Measurements from ENCODE around the gene RNU6-1.
A peak's percentile ranks its signal among the peaks of the same experiment; 100 is the strongest.

The RNU6-1 gene

DNA sequence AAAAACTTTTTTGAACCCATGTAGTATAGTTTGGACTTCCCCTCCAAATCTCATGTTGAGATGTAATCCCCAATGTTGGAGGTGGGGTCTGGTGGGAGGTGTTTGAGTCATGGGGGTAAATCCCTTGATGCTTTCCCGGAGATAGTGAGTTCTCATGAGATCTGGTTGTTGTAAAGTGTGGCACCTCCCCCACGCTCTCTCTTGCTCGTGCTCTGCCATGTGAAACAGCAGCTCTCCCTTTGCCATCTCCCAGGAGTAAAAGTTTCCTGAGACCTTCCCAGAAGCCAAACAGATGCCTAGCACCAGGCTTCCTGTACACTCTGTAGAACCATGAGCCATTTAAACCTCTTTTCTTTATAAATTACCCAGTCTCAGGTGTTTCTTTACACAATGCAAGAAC lies 16.0 kb upstream of the RNU6-1 start:
- DNase-seq: no peak

DNA sequence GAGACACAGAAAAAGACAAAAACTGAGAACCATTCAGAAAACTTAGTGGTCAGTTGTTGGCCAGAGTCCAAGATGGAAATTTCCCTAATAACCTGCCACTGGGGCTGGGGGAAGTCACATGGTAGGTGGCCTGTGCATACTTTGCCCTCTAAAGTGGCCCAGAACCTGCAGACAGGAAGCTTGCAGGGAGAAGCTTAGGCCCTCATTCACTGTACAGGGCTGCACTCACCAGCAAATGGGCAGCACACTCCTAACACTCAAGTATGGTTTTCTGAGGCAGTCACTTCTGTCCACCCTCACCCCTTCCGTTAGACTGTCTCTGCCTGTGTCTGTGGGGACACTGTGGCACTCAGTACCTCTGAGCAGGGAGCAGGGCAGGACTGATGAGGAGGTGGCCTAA lies 14.5 kb upstream of the RNU6-1 start:
- DNase-seq: no peak

DNA sequence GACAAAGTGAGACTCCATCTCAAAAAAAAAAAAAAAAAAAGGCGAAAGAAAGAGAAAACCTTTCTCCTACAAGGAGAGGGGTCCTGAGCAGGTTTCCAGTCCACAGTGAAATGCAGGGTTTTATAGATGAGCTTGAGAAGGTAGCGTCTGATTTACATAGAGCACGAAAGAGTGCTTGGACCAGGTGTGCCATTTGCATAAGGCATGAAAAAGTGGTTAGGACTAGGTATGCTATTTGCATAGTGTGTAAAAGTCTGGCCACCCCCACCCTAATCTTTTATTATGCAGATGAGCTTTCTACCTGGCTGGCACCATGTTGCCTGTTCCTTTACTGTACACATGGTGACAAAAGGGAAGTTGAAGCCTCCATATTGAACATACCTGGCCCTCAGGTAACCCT lies 13.6 kb upstream of the RNU6-1 start:
- DNase-seq: no peak

DNA sequence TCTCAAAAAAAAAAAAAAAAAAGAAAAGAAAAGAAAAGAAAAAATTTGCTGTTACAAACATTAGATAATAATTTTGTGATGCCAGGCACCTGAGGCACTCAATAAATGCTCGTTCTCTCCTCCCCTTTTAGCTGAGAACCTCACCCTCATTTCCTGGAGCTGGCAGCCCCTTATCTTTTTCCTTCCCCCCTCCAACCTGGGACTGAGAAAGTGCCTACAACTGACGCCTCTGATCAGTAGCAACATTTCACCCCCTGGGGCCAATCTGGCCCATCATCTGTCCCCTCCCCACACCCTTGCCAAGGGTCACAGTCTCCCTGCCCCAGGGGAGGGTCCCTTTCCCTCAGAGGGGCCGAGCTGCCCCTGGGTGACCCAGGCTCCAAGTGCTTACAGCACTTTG lies 12.6 kb upstream of the RNU6-1 start:
- no peak for DNase-seq

DNA sequence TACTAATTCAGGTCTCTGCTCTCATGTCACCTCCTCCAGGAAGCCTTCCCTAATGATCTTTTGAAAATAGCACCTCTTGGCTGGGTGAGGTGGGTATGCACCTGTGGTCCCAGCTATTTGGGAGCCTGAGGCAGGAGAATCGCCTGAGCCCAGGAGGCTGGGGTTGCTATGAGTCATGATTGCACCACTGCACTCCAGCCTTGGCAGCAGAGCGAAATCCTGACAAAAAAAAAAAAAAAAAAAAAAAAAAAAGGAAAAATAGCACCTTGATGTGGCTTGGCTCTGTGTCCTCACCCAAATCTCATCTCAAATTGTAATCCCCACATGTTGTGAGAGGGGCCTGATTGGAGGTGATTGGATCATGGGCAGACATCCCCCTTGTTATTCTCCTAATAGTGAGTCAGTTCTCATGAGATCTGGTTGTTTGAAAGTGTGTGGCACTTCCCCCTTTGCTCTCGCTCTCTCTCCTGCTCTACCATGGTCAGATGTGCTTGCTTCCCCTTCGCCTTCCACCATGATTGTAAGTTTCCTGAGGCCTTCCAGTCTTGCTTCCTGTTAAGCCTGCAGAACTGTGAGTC lies 11.2 kb upstream of the RNU6-1 start:
- DNase-seq: peak; percentile 51

DNA sequence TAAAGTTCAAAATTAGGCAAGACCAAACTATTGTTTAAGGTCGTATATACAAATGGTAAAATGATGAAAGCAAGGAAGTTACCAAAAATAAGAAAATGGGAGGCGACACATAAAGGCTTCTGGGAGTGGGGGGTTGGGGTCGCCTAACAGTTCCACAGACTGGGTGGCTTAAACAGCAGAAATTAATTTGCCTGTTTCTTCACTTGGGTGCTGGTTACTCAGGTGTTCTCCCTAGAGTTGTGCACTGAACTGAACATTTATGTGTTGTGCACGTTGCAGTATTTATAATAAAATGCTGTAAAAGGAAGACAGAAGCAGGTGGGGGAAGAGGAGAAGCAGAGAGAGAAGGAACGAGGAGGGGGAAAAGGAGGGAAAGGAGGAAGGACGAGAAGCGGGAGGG lies 10.5 kb upstream of the RNU6-1 start:
- DNase-seq: no peak

DNA sequence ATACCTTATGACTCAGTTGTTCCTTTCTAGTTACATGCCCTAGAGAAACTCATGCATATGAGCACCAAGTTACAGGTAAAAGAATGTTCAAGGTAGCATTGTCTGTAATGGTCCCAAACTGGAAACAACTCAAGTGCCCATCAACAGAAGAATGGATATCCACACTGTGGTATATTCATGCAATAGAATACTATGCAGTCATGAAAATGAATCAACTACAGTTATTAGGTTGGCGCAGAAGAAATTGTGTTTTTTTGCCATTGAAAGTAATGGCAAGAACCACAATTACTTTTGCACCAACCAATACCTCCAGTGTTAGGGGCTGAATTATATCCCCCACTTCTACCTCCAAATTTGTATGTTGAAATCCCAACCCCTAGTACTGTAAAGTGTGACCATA lies 9.7 kb upstream of the RNU6-1 start:
- DNase-seq: no peak

DNA sequence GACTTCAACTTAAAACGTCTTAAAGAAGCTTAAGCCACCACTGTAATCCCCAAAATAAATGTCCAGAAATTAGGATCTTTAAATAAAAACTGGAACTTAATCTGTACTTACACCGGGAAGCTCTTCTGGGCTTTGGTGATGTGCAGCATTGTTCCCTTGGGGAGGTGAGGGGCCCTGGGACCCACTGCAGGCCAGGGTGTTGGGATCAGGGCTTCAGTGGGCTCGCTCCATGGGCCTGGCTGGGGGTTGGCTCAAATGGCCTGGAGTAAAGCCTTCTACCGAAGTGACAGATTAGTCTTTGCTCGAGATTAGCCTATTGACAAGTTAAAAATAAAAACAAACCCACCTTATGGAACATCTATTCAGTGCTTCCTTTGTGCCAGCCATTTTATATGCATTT lies 6.1 kb upstream of the RNU6-1 start:
- DNase-seq: no peak

DNA sequence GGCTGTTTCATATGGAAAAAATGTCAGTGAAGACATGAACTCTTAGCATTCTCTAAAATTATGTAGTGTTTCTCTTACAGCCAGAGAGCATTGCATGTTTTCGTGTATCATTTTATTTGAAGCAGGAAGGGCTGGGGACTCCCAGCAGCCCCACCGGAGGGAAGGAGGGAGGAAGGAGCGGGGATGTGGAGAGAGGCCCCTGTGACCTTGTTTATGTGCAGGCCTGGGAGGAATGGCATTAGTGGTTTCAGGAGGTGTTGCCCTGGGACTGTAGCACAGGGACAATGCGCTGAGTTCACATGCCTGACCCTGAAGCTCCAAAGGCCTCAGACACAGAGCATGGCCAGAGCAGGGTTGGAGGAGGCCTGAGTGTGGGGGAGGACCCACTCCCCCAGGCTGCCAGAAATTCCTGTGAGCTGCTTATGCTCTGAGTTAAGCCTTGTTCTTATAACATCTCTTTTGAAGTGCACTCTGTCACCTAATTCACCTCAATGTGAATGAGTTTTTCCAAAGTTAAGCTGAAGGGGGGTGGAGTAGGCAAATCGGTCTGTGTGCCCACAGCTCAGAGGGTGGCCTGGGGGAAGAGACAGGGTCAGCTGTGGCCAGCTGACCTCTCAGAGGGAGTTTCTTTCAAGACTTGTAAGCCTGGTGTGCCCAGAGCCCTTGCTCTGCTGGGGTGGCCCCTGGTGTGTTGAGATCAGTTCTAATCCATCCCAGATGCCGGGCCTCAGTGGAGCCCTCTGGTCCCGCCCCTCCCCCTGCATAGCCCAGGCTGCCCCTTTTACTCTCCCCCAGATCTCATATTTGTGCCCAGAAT lies 3.9 kb upstream of the RNU6-1 start:
- peak; percentile 66 for DNase-seq

DNA sequence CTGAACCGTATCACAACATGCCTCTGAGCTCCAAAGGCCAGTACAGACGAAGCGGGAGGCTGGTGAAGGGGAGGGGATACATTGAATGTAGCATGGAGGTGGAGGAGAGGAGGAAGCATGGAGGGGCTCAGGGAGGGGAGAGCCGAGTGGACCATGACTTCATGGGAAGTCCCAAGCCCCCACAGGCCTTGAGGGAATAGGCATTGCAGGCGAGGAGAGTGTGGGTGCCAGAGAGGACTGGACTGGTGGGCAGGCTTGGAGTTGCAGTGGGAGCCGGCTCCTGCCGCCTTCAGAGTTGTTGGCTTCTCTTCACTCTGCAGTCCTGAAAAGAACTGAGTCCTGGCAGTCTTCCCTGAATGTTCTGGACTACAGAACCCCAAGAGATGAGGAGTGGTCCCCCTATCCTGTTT lies 3.3 kb upstream of the RNU6-1 start:
- no peak for DNase-seq

DNA sequence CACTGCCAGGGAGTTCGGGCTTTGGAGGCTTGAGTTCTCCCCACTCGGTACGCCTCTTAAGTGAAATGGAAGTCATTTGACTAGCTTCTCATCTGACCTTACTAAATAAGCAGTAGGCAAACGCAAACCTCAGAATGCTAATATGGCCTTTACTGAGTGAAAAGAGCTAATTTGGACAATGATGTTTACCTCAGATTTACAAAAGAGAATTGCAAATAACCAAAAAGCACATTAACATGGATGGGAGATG lies 1.6 kb upstream of the RNU6-1 start:
- DNase-seq: no peak

DNA sequence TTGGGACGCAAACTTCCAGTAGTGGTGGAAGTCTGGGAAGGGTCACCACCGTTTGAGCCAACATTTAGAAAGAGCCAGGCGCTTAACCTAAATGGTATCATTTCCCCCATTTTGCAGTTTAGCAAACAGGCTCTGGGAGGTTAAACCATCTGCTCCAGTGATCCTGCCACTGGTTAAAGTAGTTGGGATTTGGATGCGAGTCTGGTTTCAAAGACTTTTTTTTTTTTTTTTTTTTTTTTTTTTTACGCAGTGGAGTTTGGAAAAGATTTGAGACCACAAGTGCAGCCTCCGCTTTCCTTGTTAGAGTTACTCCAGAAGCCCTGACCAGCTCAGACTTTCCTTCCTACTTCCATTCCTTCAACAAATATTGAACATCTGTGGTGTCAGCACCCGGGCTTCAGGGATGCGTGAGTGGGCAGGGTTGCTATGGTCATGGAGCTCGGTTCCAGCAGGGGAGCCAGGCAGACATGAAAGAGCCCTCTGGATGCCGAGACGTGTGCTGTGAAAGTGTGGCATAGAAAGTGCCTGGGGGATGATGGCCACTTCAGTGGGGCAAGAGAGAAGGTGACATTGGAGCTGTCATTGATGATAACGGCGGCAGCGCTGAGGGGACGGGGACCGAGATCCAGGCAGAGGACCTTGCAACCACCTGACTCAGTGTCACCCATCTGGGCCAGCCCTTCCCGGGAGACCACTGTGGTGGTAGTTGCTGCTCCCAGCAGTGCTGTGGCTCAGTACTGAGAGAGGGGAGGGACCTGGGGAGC lies 1.1 kb upstream of the RNU6-1 start:
- DNase-seq: peak; percentile 53

DNA sequence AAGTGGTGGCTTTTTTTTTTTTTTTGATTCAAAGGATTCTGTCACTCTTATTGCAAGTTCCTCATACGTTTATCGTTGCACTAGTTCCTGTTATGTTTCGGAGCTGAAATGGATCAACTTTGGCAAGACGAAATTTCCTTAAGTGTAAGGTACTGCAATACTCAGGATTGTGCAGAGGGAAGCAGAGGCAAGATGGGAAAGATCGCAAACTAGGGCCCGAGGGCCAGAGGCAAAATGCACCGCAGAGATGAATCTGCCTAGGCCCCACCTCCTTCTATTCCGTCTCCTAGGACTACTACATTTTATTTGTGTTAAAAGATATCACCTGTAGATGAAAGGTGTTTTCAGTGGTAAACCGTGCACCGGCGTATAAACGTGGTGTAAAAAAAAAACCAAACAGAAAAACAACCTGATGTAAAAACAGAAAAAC lies 331 bp downstream of the RNU6-1 start:
- peak; percentile 65 for DNase-seq

DNA sequence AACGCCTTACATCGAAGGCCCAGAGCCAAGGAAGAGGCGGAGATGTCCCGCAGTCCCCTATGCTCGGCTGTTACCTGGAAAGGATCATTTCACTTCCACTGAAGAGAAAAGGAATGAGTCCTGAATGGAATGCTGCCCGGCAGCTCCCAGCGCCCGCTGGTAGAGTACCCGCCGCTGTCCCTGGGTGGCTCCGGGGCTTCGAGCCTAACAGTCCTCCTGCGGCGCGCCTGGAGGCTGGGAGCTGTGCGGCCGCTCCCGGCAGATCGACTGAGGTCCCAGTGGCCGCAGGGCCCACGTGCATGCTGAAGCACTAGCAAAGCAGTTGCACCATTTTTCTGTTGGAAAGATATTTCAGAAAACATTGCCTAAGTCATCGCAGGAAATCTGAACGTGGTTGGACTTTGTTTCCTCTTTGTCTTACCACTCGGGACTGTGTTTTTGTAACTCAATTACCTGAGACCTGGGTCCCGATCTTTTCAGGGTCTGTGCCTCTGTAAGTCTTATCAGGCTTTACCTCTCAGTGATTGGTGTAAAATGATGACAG lies 984 bp downstream of the RNU6-1 start:
- DNase-seq: no peak

DNA sequence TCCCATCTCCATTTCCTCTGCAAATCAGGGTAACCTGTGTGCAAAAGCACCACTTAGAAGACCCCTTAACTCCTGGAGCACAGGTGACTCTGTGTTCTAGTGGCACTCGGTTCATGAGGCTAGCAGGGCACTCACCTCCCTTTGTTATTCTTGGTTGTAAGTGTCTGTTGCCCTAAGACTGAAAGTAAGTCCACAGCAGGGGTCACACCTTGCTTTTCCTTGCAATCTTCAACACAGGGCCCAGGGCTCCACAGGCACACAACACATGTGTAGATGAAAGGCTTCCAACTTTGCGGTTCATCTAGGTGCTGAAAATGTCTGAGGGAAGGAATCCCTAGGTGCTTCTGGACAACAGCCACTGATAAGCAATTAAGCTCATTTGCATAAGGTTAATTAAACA lies 2.9 kb downstream of the RNU6-1 start:
- DNase-seq: no peak

DNA sequence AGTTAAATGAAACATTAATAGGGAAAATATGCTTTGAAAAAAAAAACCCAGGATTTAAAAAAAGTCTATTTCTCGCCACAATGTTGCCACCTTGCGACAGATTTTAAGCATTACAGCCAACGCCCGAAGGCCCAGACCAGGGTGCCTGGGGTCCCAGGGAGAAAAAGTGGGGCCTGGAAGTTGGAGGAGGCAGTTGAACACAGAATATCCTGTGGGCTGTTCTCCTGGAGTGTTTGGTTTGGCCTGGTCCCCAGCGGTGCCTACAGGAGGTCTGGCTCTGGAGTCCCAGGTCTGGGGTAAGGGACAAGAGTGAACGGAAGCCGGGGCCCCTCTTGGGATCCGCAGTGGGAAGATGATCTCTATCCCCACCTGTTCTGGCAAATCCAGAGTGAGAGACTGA lies 3.4 kb downstream of the RNU6-1 start:
- peak; percentile 49 for DNase-seq

DNA sequence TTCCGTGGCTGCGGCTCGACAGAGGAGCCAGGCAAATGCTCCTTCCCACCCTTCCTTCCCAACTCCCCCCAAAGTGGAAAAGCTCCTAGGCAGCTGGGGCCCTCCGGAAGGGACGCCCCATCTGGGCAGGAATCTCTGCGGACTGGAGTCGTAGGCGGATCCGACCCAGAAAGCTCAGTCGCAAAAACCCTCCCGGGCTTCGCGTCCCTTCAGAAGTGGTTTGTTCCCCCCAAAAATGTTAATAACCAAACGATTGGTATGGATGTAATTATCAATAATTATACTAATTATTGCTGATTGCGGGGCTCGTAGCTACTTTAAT lies 3.8 kb downstream of the RNU6-1 start:
- peak; percentile 39 for DNase-seq

DNA sequence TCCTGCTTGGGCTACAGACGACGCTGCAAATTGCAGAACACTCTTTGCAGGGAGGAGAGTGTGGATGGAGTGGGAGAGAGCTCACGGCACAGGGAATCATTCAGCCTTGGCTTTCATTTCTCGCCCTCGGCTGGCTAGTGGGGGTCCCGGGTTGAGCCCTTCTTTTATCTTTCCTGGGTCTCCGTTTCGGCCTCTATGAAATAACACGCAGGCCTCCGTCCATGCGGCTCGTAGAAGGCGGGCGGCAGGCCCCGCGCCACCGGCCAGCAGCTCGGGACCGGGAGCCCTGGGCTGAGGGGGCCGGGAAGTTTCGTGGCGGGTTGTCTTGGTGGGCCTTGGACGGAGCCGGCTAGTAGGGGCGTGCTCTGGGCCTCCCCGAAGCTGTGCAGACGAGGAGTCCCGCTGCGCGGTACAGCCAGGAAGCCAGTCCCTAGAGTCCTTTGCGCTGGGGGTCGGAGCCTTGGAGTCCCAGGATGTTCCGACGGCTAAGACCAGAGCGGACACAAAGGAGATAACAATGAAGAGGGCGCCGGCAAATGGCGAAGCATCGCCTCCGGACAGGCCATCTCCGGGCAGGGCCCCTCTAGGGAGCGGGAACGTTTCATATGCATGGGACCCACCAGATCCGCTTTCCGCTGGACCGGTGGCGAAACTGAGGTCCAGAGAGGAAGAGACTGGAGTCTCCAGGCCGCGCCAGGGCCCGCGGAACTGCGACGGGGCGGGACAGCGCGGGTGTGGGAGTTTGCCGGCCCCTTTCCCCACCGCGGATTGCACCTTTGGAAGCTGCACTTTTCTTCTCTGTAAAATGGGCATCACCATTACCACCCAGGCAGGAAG lies 4.3 kb downstream of the RNU6-1 start:
- DNase-seq: no peak

DNA sequence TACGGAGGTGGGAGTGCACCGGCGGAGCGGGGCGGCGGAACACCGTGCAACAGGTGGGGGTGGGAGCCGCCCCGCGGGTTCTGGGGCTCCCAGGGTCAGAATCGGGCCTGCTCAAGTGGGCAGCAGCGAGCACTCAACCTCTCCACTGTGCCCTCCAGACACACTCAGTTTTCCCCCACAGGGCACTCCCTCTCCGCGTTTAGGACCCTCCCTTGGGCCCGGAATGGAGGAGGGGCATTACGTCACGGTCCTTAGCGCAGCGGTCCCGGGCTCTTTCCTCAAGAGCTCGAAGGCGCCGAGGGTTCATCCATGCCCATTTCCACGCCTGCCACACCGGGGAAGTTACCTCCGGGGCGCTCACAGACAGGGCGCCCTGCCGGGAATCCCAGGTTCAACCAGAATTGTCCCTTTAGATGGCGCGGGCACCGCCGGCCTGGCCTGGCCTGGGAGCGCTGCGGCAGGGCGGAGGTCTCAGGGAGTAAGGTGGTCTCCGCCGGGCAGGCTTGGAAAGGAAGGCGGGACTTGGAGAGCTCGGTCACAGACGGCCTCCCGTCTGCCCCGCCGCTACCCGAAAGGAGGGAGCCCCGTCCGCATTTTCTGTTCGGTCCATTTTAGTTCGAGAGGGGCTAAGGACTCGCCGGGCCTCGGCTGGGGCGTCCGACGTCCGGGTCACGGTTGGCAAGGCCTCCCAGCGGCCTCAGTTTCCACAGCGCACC lies 5.1 kb downstream of the RNU6-1 start:
- no peak for DNase-seq

DNA sequence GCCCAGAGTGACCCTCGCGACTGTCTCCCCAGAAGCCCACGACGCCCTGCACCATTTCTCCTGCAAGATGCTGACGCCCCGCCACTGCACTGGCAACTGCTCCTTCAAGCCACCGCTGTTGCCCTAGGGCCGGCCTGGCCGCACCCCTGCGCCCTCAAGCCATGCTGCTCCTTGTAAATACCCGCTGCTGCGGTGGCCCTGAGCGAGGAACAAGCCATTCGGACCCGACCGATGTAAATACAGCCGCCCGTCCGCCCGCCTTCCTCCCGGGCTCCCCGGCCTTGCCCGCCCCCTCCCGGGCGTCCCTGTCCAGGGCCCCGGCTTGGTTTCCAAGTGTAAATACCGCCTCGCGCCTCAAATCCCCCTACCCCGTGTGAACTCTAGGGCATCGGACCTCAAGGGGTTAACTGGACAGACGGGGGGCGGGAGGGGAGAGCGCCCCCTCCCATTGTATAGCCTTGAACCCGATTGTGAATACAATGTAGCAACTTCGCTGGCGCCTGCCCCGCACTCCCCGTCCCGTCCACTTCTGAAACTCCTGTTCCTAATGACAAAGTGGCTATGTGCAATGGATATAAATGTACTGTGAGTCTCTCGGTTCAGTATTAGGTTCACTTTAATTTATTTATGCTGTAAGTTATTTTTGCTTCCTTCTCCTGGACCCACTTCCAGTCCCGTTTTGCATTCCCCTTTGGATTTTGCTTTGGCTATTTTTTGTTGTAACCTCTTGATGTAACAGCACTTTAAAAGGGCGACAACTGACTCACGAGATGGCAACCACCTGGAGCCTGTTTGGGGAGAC lies 5.9 kb downstream of the RNU6-1 start:
- DNase-seq: peak; percentile 59

DNA sequence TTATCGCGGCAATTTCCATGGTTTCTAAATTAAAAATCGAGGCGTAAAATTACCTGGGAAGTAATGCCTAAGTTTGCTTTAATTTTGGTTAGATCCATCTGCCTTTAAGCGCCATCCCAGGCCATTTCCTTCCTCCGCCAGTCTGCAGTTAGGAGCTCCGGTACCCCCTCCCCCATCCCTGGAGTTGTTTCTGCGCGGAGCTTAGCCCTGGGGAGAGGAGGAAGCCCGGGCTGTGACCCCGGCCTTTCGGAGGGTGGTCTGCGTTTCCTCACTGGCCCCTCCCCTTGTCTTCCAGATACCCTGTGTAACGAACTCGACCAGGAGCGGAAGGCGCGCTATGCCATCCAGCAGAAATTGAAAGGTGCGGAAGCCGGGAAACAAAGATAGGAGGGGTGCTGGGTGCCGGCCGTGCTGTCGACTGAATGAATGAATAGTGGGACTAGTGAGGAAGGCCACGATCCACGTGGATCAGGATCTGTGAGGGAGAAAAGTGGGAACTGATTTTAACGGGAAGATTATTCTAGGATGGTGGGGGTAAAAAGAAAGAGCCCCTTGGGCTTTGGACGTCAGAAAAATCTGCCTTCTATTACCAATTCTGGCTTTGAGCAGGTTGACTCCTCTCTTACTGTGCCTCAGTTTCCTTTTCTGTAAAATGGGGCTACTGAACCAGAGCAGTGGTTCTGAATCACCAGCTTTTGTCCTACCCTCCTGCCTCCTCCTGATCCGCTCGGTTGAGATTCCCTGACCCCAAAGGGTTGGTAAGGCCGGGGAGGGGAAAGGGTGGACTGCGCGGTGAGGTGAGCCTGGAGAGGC lies 6.7 kb downstream of the RNU6-1 start:
- DNase-seq: no peak
